GM18499 (cell line): Measurements from ENCODE around the gene TSTD1.
A peak's percentile ranks its signal among the peaks of the same experiment; 100 is the strongest.
"Not testable (repeated sequence)": the region's sequence is repeated elsewhere in the genome, so short reads cannot be mapped to it uniquely, and the experiment has no call there.

Experiments used
- ATAC-seq: cut with Tn5 transposase; IDR thresholded peaks from one replicate; pipeline ENCODE4 v1.9.1; 2021; ENCODE audit warnings: moderate number of reproducible peaks; ENCODE audit not compliant: insufficient read depth, unreplicated experiment

The TSTD1 gene

GRCh38 chr1:161013488-161014230, 25.1 kb downstream of the TSTD1 start:
- peak; percentile 57 for ATAC-seq

- no peak for ATAC-seq
Measured at GRCh38 chr1:161013131-161013487, 25.7 kb downstream of the TSTD1 start.

- no peak for ATAC-seq
Measured at GRCh38 chr1:161012420-161012819, 26.3 kb downstream of the TSTD1 start.

GRCh38 chr1:161009602-161010211, 29.1 kb downstream of the TSTD1 start:
- no peak for ATAC-seq

GRCh38 chr1:161008869-161009510, 29.8 kb downstream of the TSTD1 start:
- no peak for ATAC-seq

- ATAC-seq, result no peak
Measured at GRCh38 chr1:161007369-161007768, 31.4 kb downstream of the TSTD1 start.

- no peak for ATAC-seq
Measured at GRCh38 chr1:161006563-161006962, 32.2 kb downstream of the TSTD1 start.

- no peak for ATAC-seq
Measured at GRCh38 chr1:161001525-161001924, 37.2 kb downstream of the TSTD1 start.

- ATAC-seq, result no peak
Measured at GRCh38 chr1:161000736-161001480, 37.9 kb downstream of the TSTD1 start.

- no peak for ATAC-seq
Measured at GRCh38 chr1:160999376-160999775, 39.4 kb downstream of the TSTD1 start.

GRCh38 chr1:160997323-160998038, 41.3 kb downstream of the TSTD1 start:
- no peak for ATAC-seq

GRCh38 chr1:160996178-160996577, 42.6 kb downstream of the TSTD1 start:
- no peak for ATAC-seq

- no peak for ATAC-seq
Measured at GRCh38 chr1:160993544-160994193, 45.1 kb downstream of the TSTD1 start.

GRCh38 chr1:160992036-160992435, 46.7 kb downstream of the TSTD1 start:
- ATAC-seq, result not testable (repeated sequence)
